CD14-positive monocyte (primary cell): ENCODE measurements around the gene PWWP2B. TPM values are rescaled to one million over a fixed set of nuclear protein-coding genes. Genes with fewer than 3 reads are reported as not detected.

Experiments
- DNase-seq, 3 donors: peaks; one replicate each; pipeline ENCODE4 v3.0.0-alpha.2; 2011 to 2022
- H2AFZ ChIP-seq: 2 replicates; pipeline ENCODE4 v1.6.0; 2012; ENCODE audit warnings: mild to moderate bottlenecking, low read depth, low read length, inconsistent platforms; ENCODE audit not compliant: insufficient read depth, poor library complexity, severe bottlenecking
- H3K27ac ChIP-seq, 2 donors: 1 replicate in 1 of 2; 2 replicates in 1 of 2; pipeline ENCODE4 v1.5.1; 2012 to 2013; ENCODE audit warnings: low read length in 2 of 2, control low read depth in 1 of 2, inconsistent platforms in 1 of 2, low read depth in 1 of 2, mild to moderate bottlenecking in 1 of 2
- H3K27me3 ChIP-seq, 2 donors: one replicate each; pipeline versions ENCODE4 v1.6.0 to v1.6.1; 2011 to 2013; ENCODE audit warnings: low read length in 2 of 2; ENCODE audit not compliant: control insufficient read depth in 2 of 2, insufficient read depth in 2 of 2
- H3K36me3 ChIP-seq, 2 donors: replicated peaks in 1 of 2; 1 replicate in 1 of 2; 2 replicates in 1 of 2; pipeline versions ENCODE4 v1.5.1 to v1.6.1; 2012 to 2013; ENCODE audit warnings: low read length in 2 of 2, control low read depth in 1 of 2, inconsistent platforms in 1 of 2, mild to moderate bottlenecking in 1 of 2; ENCODE audit not compliant: insufficient read depth in 2 of 2, control insufficient read depth in 1 of 2
- H3K4me1 ChIP-seq, 2 donors: 1 replicate in 1 of 2; 2 replicates in 1 of 2; pipeline versions ENCODE4 v1.5.1 to v1.6.1; 2012 to 2013; ENCODE audit warnings: low read length in 2 of 2, control low read depth in 1 of 2, inconsistent platforms in 1 of 2, mild to moderate bottlenecking in 1 of 2, moderate library complexity in 1 of 2; ENCODE audit not compliant: insufficient read depth in 2 of 2, control insufficient read depth in 1 of 2
- H3K4me2 ChIP-seq: replicated peaks from 2 replicates; pipeline ENCODE3; 2012; ENCODE audit warnings: low read length, moderate library complexity, mild to moderate bottlenecking; ENCODE audit not compliant: poor library complexity, severe bottlenecking; ENCODE audit errors: extremely low read depth
- H3K4me3 ChIP-seq, 3 experiments: fragments of 200-600 bp in 1 of 3; sonication (generic) in 1 of 3; replicated peaks in 1 of 3; 1 replicate in 2 of 3; 2 replicates in 1 of 3; pipeline ENCODE4 v1.5.1; 2011 to 2013; ENCODE audit warnings: low read length in 3 of 3, mild to moderate bottlenecking in 3 of 3, control low read depth in 2 of 3, low read depth in 2 of 3, inconsistent platforms in 1 of 3, moderate library complexity in 1 of 3
- H3K79me2 ChIP-seq: 2 replicates; pipeline ENCODE4 v1.6.0; 2012; ENCODE audit warnings: mild to moderate bottlenecking, control low read depth, inconsistent platforms, low read length, moderate library complexity; ENCODE audit not compliant: insufficient read depth
- H3K9ac ChIP-seq: 2 replicates; pipeline ENCODE4 v1.6.0; 2017; ENCODE audit warnings: low read length, mild to moderate bottlenecking; ENCODE audit not compliant: insufficient read depth, poor library complexity, severe bottlenecking
- H3K9me3 ChIP-seq, 2 donors: replicated peaks in 1 of 2; 1 replicate in 1 of 2; 2 replicates in 1 of 2; pipeline versions ENCODE4 v1.5.1 to v1.6.1; 2012 to 2013; ENCODE audit warnings: low read length in 2 of 2, control low read depth in 1 of 2; ENCODE audit not compliant: control insufficient read depth in 1 of 2, insufficient read depth in 1 of 2
- H4K20me1 ChIP-seq: 2 replicates; pipeline ENCODE4 v1.6.0; 2012; ENCODE audit warnings: mild to moderate bottlenecking, low read length, control low read depth, moderate library complexity; ENCODE audit not compliant: insufficient read depth
- H3K27ac Mint-ChIP-seq, 7 donors: one replicate each; pipeline ENCODE4 v1.8.0; 2020; ENCODE audit warnings: mild to moderate bottlenecking in 7 of 7, mixed read lengths in 7 of 7, moderate library complexity in 6 of 7, inconsistent platforms in 2 of 7
- H3K27me3 Mint-ChIP-seq, 3 donors: one replicate each; pipeline ENCODE4 v1.8.0; 2021 to 2022; ENCODE audit warnings: low read depth in 3 of 3, mild to moderate bottlenecking in 3 of 3, mixed read lengths in 3 of 3, moderate library complexity in 3 of 3, inconsistent platforms in 1 of 3
- H3K36me3 Mint-ChIP-seq, 2 donors: one replicate each; pipeline ENCODE4 v1.8.0; 2020; ENCODE audit warnings: mixed read lengths in 2 of 2, inconsistent platforms in 1 of 2, mild to moderate bottlenecking in 1 of 2
- H3K4me1 Mint-ChIP-seq: one replicate; pipeline ENCODE4 v1.8.0; 2020; ENCODE audit warnings: mild to moderate bottlenecking, mixed read lengths
- H3K4me3 Mint-ChIP-seq, 2 donors: one replicate each; pipeline ENCODE4 v1.8.0; 2020; ENCODE audit warnings: mild to moderate bottlenecking in 2 of 2, mixed read lengths in 2 of 2, moderate library complexity in 1 of 2
- H3K9me3 Mint-ChIP-seq, 7 donors: one replicate each; pipeline ENCODE4 v1.8.0; 2020 to 2022; ENCODE audit warnings: mixed read lengths in 7 of 7, mild to moderate bottlenecking in 6 of 7, moderate library complexity in 6 of 7, inconsistent platforms in 2 of 7
- WGBS: methylation state at CpG from one replicate; pipeline ENCODE4 v1.1.5; 2013; ENCODE audit warnings: missing lambda C conversion rate; ENCODE audit not compliant: insufficient coverage; 5-methylcytosine and 5-hydroxymethylcytosine counted together
- intact Hi-C, 2 donors: fragments of 100-400 bp; cut with micrococcal nuclease; formaldehyde crosslinking; loops; one replicate each; pipeline versions ENCODE4 v1.15.0 to v1.15.1; 2023
- polyA plus RNA-seq, 3 donors: library from polyadenylated mRNA; depleted of rRNA in 1 of 3; unstranded in 2 of 3; stranded (reverse) in 1 of 3; fragments of 300-500 nt in 2 of 3; fragments of >200 nt in 1 of 3; fragmentation: Illumina TruSeq in 2 of 3; gene quantifications; 1 replicate in 2 of 3; 2 replicates in 1 of 3; pipeline ENCODE4 v1.2.3, GENCODE V29; 2012 to 2021
- TF ChIP-seq, protein P1 (sequence below): fragments of 200-600 bp; IDR thresholded peaks from one replicate; pipeline ENCODE4 v1.8.0; 2022; ENCODE audit warnings: antibody characterized with exemption, mild to moderate bottlenecking

Gene PWWP2B
- polyA plus RNA-seq, 3 donors, result 2.4 to 6.9 (median 2.7) TPM

DNA sequence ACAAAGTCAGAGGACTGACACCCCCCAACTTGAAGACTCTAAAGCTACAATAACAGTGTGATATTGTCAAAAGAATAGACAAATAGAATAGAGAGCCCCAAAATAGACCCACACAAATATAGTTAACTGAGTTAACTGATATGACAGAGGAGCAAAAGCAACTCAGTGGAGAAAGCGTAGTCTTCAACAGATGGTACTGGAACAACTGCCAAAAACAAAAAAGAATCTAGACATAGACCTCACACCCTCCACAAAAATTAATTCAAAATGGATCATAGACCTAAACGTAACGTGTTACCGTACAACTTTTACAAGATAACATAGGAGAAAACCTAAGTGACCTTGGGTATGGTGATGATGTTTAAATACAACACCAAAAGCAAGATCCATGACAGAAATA is 28.6 kb upstream of the PWWP2B start:
- Mint-ChIP-seq H3K4me3 (no peak overlapping the region), H3K27ac (no peak overlapping the region), H3K9me3 (peaks cover 0 to 11% (median 0%) of the 10 kb centered on the region in 7 donors), H3K27me3 (peaks cover 4 to 7% (median 5%) of the 10 kb centered on the region in 3 donors), H3K36me3 (peaks cover 38 to 44% of the 10 kb centered on the region in 2 donors), H3K4me1 (peaks cover 13% of the 10 kb centered on the region)
- Histone ChIP-seq H2AFZ (no peak overlapping the region), H3K9me3 (no peaks in the 10 kb centered on the region), H3K4me1 (peaks cover 2 to 7% of the 10 kb centered on the region in 2 donors), H3K36me3 (peaks cover 10 to 30% of the 10 kb centered on the region in 2 donors), H4K20me1 (no peaks in the 10 kb centered on the region), H3K27ac (no peak overlapping the region), H3K9ac (no peak overlapping the region), H3K4me3 (no peak overlapping the region), H3K27me3 (no peaks in the 10 kb centered on the region), H3K79me2 (no peaks in the 10 kb centered on the region), H3K4me2 (no peak overlapping the region)
- intact Hi-C loops, result no loop called here
- no peak for DNase-seq
- no CpG with 5 or more reads among the region's 4 CpGs for WGBS
- TF ChIP-seq, protein P1, sequence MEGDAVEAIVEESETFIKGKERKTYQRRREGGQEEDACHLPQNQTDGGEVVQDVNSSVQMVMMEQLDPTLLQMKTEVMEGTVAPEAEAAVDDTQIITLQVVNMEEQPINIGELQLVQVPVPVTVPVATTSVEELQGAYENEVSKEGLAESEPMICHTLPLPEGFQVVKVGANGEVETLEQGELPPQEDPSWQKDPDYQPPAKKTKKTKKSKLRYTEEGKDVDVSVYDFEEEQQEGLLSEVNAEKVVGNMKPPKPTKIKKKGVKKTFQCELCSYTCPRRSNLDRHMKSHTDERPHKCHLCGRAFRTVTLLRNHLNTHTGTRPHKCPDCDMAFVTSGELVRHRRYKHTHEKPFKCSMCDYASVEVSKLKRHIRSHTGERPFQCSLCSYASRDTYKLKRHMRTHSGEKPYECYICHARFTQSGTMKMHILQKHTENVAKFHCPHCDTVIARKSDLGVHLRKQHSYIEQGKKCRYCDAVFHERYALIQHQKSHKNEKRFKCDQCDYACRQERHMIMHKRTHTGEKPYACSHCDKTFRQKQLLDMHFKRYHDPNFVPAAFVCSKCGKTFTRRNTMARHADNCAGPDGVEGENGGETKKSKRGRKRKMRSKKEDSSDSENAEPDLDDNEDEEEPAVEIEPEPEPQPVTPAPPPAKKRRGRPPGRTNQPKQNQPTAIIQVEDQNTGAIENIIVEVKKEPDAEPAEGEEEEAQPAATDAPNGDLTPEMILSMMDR, result no peak

DNA sequence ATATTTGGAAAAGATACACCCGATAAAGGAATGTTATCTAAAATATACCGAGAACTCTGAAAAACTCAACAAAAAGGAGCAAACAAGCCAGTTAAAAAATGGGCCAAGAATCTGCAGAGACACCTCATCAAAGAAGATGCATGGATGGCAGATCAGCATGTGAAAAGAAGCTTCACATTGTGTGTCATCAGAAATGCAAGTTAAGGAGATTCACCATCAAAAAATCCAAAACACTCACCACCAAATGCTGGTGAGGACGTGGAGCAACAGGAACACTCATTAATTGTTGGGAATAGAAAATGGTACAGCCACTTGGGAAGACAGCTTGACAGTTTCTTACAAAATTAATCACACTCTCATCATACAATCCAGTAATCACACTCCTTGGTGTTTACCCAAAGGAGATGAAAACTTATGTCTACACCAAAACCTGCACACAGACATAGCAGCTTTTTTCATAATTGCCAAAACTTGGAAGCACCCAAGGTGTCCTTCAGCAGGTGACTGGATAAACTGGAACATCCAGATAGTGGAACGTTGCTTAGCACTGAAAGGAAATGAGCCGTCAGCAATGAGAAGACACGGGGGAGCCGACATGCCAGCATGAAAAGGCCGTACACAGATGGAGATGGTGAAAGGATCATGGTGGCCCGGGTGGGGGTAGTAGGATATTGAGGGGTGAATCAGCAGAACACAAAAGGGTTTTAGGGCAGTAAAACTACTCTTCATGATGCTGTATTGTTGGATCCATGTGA is 27.9 kb upstream of the PWWP2B start:
- TF ChIP-seq, protein P1, result no peak
- intact Hi-C loops, result no loop called here
- H3K27me3 Mint-ChIP-seq, result peaks cover 4 to 7% (median 5%) of the 10 kb centered on the region in 3 donors
- Histone ChIP-seq H3K4me2 (no peak overlapping the region), H3K27ac (no peak overlapping the region), H3K79me2 (no peaks in the 10 kb centered on the region), H3K9ac (no peak overlapping the region), H2AFZ (no peak overlapping the region), H3K4me1 (peaks cover 2 to 7% of the 10 kb centered on the region in 2 donors), H3K36me3 (peaks cover 10 to 30% of the 10 kb centered on the region in 2 donors), H4K20me1 (no peaks in the 10 kb centered on the region), H3K4me3 (no peak overlapping the region), H3K9me3 (no peaks in the 10 kb centered on the region), H3K27me3 (no peaks in the 10 kb centered on the region)
- 78% methylated on average over 8 of the region's 9 CpGs for WGBS
- H3K36me3 Mint-ChIP-seq, result peaks cover 38 to 44% of the 10 kb centered on the region in 2 donors
- H3K4me1 Mint-ChIP-seq, result peaks cover 13% of the 10 kb centered on the region
- no peak for DNase-seq
- H3K27ac Mint-ChIP-seq, result no peak overlapping the region
- no peak overlapping the region for H3K4me3 Mint-ChIP-seq
- H3K9me3 Mint-ChIP-seq, result peaks cover 0 to 11% (median 0%) of the 10 kb centered on the region in 7 donors
